OCI-LY7 (cell line): ENCODE results near the gene AGPAT2. TPM values are rescaled to one million over a fixed set of nuclear protein-coding genes. Genes with fewer than 3 reads are reported as not detected.
A peak's percentile ranks its signal among the peaks of the same experiment; 100 is the strongest.

Experiments used
- BruUV-seq: library from RNA; stranded (reverse); fragments of 400-500 nt; replicated peaks from 2 replicates; lab custom pipeline; 2021; lab: Mats Ljungman, UMichigan
- CTCF ChIA-PET: fragments of 300-600 bp; sonication (Branson Sonifier 250); formaldehyde crosslinking; loops from one replicate; lab custom pipeline; 2022; ENCODE audit warnings: antibody characterized with exemption; ENCODE audit not compliant: unreplicated experiment; lab: Charles Lee
- POLR2A ChIA-PET: fragments of 300-600 bp; sonication (Branson Sonifier 250); formaldehyde crosslinking; loops from one replicate; lab custom pipeline; 2022; ENCODE audit warnings: antibody characterized with exemption; lab: Charles Lee
- DNase-seq: peaks from one replicate; pipeline ENCODE4 v3.0.0-alpha.2; 2015; ENCODE audit warnings: low spot score
- H2AFZ ChIP-seq: fragments of 200-600 bp; sonication (generic), shearing (Covaris generic); 2 replicates; pipeline ENCODE4 v1.6.1; 2014; ENCODE audit warnings: mild to moderate bottlenecking, antibody characterized with exemption, low read length, moderate library complexity
- H3K27ac ChIP-seq: fragments of 200-600 bp; sonication (generic); 2 replicates; pipeline ENCODE4 v1.5.1; 2014; ENCODE audit warnings: mixed run types, low read depth, mild to moderate bottlenecking, moderate library complexity, low read length, inconsistent platforms; ENCODE audit not compliant: poor library complexity, severe bottlenecking
- H3K36me3 ChIP-seq: fragments of 200-600 bp; sonication (generic); 2 replicates; pipeline ENCODE4 v1.6.1; 2014; ENCODE audit warnings: mild to moderate bottlenecking, antibody characterized with exemption, low read length, moderate library complexity, mixed read lengths; ENCODE audit not compliant: insufficient read depth
- H3K4me1 ChIP-seq: fragments of 200-600 bp; sonication (generic); 2 replicates; pipeline ENCODE4 v1.5.1; 2014; ENCODE audit warnings: mild to moderate bottlenecking, low read length; ENCODE audit not compliant: insufficient read depth, poor library complexity, severe bottlenecking
- H3K4me2 ChIP-seq: fragments of 200-600 bp; sonication (generic); 2 replicates; pipeline ENCODE4 v1.6.1; 2014; ENCODE audit warnings: mild to moderate bottlenecking, low read length
- H3K4me3 ChIP-seq: fragments of 200-600 bp; sonication (generic); 2 replicates; pipeline ENCODE4 v1.5.1; 2014; ENCODE audit warnings: mild to moderate bottlenecking, low read depth, low read length; ENCODE audit not compliant: poor library complexity, severe bottlenecking
- H3K79me2 ChIP-seq: fragments of 200-600 bp; sonication (generic); 2 replicates; pipeline ENCODE4 v1.6.1; 2016; ENCODE audit warnings: low read depth, mild to moderate bottlenecking, low read length, moderate library complexity, mixed read lengths; ENCODE audit not compliant: insufficient read depth
- H3K9me2 ChIP-seq: fragments of 200-600 bp; sonication (generic); 2 replicates; pipeline ENCODE4 v1.6.1; 2016; ENCODE audit warnings: mild to moderate bottlenecking, low read length, mixed read lengths; ENCODE audit not compliant: insufficient read depth
- H3K9me3 ChIP-seq: fragments of 200-600 bp; sonication (generic); 2 replicates; pipeline ENCODE4 v1.6.1; 2014; ENCODE audit warnings: mild to moderate bottlenecking, mixed run types, low read length, mixed read lengths
- H4K20me1 ChIP-seq: fragments of 200-600 bp; sonication (generic); 2 replicates; pipeline ENCODE4 v1.6.1; 2014; ENCODE audit warnings: mild to moderate bottlenecking, antibody characterized with exemption, low read length, moderate library complexity, mixed read lengths; ENCODE audit not compliant: insufficient read depth
- EZH2phosphoT487 ChIP-seq: fragments of 200-600 bp; sonication (generic); IDR thresholded peaks from 2 replicates; pipeline ENCODE4 v1.6.1; 2018; ENCODE audit warnings: low read depth, borderline replicate concordance, mild to moderate bottlenecking, mixed run types, antibody characterized with exemption, low read length, moderate library complexity, mixed read lengths
- intact Hi-C: fragments of 100-400 bp; cut with micrococcal nuclease; formaldehyde crosslinking; loops from one replicate; pipeline ENCODE4 v1.10.0; 2022; ENCODE audit not compliant: unreplicated experiment
- total RNA-seq, 2 experiments: library from RNA; depleted of rRNA in 1 of 2; stranded (reverse); fragments of >200 nt in 1 of 2; shearing (Covaris generic) in 1 of 2; gene quantifications; 2 replicates each; pipeline ENCODE4 v1.2.3, GENCODE V29; 2014 to 2022
- TF ChIP-seq, protein P1 (sequence below): fragments of 200-600 bp; sonication (generic); conservative IDR thresholded peaks from 2 replicates; pipeline ENCODE4 v1.5.1; 2014; ENCODE audit warnings: mild to moderate bottlenecking, antibody characterized with exemption, low read length, moderate library complexity, mixed read lengths

Gene AGPAT2
- total RNA-seq, 2 experiments from 2014 or later: 18.3 to 20.8 TPM

DNA sequence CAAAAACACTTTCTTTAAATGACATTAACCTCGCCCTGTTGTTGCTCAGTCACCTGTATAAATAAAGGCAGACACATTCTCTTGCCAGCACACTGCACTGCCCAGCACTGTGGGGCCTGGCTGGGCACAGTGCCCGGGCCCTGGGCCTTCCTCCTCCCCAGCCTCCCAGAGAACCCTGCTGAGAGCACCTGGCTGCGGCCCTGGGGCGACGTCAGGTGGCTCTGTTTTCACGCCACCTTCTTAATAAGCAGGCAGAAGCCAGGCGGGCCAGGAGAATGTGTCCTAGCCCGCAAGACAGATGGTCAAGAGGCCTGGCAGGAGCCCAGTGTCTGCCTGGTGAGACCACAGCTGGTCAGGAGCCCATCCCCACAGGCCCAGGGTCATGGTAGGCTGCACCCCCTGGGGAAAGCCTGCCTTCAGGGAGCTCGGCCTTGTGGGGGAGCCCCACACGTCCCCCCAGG lies 8.2 kb upstream of the AGPAT2 start:
- Histone ChIP-seq H3K9me2 (no peaks in the 10 kb centered on the region), H3K79me2 (no peaks in the 10 kb centered on the region), H3K4me1 (no peaks in the 10 kb centered on the region), H3K36me3 (no peaks in the 10 kb centered on the region), H3K27ac (no peak overlapping the region), H3K4me3 (no peak overlapping the region), H3K9me3 (no peaks in the 10 kb centered on the region), H2AFZ (no peak overlapping the region), H4K20me1 (no peaks in the 10 kb centered on the region), H3K4me2 (no peak overlapping the region)
- intact Hi-C loops: no loop called here
- ChIA-PET CTCF (no interaction called here), POLR2A (no interaction called here)
- no peak for DNase-seq
- no TSS peak for BruUV-seq
- TF ChIP-seq, protein P1, sequence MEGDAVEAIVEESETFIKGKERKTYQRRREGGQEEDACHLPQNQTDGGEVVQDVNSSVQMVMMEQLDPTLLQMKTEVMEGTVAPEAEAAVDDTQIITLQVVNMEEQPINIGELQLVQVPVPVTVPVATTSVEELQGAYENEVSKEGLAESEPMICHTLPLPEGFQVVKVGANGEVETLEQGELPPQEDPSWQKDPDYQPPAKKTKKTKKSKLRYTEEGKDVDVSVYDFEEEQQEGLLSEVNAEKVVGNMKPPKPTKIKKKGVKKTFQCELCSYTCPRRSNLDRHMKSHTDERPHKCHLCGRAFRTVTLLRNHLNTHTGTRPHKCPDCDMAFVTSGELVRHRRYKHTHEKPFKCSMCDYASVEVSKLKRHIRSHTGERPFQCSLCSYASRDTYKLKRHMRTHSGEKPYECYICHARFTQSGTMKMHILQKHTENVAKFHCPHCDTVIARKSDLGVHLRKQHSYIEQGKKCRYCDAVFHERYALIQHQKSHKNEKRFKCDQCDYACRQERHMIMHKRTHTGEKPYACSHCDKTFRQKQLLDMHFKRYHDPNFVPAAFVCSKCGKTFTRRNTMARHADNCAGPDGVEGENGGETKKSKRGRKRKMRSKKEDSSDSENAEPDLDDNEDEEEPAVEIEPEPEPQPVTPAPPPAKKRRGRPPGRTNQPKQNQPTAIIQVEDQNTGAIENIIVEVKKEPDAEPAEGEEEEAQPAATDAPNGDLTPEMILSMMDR: no peak
- no peak for TF ChIP-seq EZH2phosphoT487

DNA sequence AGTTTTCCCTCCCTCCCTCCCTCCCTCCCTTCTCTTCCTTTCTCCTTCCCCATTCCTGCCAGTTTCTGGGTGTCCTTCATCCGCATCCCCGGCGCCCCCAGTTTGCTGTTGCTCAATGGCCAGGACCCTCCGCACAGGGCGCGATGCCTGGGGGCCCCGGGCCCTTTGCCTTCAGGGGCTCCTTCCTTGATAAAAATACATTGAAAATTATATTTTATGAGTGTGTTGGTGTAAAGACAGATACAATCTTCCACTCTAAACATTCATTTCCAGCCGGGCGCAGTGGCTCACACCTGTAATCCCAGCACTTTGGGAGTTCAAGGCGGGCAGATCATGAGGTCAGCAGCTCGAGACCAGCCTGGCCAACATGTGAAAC lies 7.6 kb upstream of the AGPAT2 start:
- Histone ChIP-seq H3K79me2 (no peaks in the 10 kb centered on the region), H3K27ac (no peak overlapping the region), H3K4me2 (no peak overlapping the region), H3K4me1 (no peaks in the 10 kb centered on the region), H3K9me3 (no peaks in the 10 kb centered on the region), H3K9me2 (no peaks in the 10 kb centered on the region), H2AFZ (no peak overlapping the region), H3K4me3 (no peak overlapping the region), H4K20me1 (no peaks in the 10 kb centered on the region), H3K36me3 (no peaks in the 10 kb centered on the region)
- CTCF ChIA-PET: no interaction called here
- POLR2A ChIA-PET: no interaction called here
- intact Hi-C loops: no loop called here
- no TSS peak for BruUV-seq
- TF ChIP-seq EZH2phosphoT487: no peak
- TF ChIP-seq, protein P1: no peak
- DNase-seq: no peak

DNA sequence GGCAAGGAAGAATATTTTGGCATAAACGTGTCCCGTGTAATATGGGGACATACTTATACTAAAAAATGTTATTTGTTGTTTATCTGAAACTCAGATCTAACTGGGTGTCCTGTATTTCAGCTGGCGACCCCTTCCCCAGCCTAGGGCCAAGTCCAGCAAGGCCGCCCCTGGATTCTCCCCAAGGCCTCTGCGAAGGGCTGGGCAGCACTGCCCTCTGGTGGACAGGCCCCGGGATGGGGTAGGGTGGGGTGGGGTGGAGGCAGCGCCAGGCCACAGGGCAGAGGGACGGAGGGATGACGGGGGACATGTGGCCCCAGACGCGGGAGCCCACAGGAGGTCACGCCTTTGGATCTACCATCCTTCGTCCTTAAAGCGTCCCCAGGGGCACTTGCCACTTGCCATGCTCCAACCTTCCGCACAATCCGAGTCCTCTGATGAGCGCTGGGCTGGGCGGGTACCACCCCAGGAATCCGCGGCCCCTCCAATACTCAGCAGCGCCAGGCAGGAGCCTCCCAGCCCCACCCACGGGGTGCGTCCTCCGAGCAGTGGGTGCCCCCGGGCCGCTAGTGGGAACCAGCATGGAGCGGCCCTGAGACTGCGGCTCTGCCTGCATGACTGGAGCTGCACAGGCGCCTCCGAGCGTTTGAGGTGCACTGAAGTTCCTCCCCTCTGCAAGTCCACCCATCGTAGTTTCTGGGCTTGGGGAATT lies 7.1 kb upstream of the AGPAT2 start:
- intact Hi-C loops: no loop called here
- H3K9me2 ChIP-seq: no peaks in the 10 kb centered on the region
- H3K79me2 ChIP-seq: no peaks in the 10 kb centered on the region
- H2AFZ ChIP-seq: no peak overlapping the region
- POLR2A ChIA-PET: no interaction called here
- no peak overlapping the region for H3K27ac ChIP-seq
- H3K36me3 ChIP-seq: no peaks in the 10 kb centered on the region
- BruUV-seq: no TSS peak
- no peaks in the 10 kb centered on the region for H3K4me1 ChIP-seq
- H3K9me3 ChIP-seq: no peaks in the 10 kb centered on the region
- no peak overlapping the region for H3K4me3 ChIP-seq
- H3K4me2 ChIP-seq: no peak overlapping the region
- DNase-seq: no peak
- TF ChIP-seq, protein P1: peak; percentile 63
- no peak for TF ChIP-seq EZH2phosphoT487
- no peaks in the 10 kb centered on the region for H4K20me1 ChIP-seq
- CTCF ChIA-PET: no interaction called here
